ENCODE measurements around the gene PRAME.
"Not testable (repeated sequence)": the region's sequence is repeated elsewhere in the genome, so short reads cannot be mapped to it uniquely, and the experiment has no call there.

Gene PRAME, protein sequence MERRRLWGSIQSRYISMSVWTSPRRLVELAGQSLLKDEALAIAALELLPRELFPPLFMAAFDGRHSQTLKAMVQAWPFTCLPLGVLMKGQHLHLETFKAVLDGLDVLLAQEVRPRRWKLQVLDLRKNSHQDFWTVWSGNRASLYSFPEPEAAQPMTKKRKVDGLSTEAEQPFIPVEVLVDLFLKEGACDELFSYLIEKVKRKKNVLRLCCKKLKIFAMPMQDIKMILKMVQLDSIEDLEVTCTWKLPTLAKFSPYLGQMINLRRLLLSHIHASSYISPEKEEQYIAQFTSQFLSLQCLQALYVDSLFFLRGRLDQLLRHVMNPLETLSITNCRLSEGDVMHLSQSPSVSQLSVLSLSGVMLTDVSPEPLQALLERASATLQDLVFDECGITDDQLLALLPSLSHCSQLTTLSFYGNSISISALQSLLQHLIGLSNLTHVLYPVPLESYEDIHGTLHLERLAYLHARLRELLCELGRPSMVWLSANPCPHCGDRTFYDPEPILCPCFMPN

GRCh38 chr22:22558972-22559603, at the start of gene PRAME:
PRAME (minus strand) TSS chr22:22559265; CDS start chr22:22556832, 2,433 bp downstream.
- peak; percentile 55 for DNase-seq (ENCODE audit: low read depth)

DNA sequence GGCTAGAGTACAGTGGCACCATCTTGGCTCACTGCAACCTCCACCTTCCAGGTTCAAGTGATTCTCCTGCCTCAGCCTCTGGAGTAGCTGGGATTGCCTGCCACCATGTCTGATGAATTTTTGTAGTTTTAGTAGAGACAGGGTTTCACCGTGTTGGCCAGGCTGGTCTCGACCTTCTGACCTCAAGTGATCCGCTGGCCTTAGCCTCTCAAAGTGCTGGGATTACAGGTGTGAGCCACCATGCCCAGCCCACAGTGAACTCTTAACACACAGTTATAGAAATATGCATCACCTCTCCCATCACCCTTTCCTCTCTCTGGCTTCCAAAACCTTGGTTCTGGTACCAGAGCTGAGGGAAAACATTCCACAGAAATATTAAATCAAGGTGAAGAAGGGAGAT, 49.0 kb upstream of the PRAME start:
- not testable (repeated sequence) for DNase-seq (ENCODE audit: low read depth)

DNA sequence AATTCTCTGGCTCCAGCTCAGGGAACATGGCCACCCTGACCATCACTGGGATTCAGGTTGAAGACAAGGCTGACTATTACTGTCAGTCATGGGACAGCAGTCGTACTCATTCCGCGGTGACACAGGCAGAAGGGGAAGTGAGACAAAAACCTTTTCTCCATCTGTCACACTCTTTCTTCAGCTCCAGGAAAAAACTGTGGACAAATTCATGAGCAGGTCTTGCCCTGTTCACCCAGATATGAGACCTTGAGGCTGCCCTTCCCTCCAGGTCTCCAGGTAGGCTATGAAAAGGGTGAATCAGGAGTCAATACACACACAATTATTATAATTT, 46.0 kb upstream of the PRAME start:
- no peak for DNase-seq (ENCODE audit: low read depth)

- DNase-seq (ENCODE audit: low read depth), result no peak
These were observed 45.4 kb upstream of the PRAME start for GRCh38 chr22:22604326-22605073.

GRCh38 chr22:22603470-22603947, 44.4 kb upstream of the PRAME start:
- DNase-seq (ENCODE audit: low read depth), result no peak

DNA sequence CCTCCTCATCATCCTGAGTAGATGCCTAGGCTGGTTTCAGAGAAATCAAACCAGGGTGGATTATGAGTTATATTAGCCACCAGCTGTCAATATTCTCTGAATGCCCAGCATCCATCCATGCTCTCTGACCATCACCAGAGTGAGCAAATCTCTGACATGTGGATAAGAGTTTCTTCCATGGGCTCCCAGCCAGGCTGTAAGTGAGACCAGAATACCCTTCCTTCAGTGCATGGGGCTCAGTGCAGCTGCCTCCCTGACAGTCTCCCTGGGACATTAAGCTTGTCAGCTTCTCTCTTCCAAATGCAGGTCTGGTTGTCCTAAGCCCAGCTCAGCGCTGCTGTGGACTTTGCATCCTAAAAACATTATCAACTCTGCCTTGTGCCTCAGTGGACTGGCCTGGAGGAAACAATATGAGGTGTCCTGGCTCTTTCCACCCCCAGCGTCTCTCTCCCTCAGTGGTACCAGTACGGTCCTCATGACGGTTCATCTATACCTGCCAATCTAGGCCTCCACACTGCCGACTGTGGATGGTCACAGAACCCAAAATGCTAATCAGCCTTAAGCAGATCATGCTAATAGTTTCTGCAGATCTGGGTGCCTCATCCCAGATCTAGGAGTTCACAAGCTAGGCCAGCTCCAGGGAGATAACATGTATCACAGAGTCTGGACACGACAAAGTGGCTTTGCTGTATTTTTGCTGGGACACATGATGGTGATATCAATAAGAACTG, 41.6 kb upstream of the PRAME start:
- DNase-seq (ENCODE audit: low read depth), result no peak

- DNase-seq (ENCODE audit: low read depth), result no peak
These were observed 40.2 kb upstream of the PRAME start for GRCh38 chr22:22599248-22599647.

GRCh38 chr22:22598144-22598543, 39.1 kb upstream of the PRAME start:
- DNase-seq (ENCODE audit: low read depth), result no peak

DNA sequence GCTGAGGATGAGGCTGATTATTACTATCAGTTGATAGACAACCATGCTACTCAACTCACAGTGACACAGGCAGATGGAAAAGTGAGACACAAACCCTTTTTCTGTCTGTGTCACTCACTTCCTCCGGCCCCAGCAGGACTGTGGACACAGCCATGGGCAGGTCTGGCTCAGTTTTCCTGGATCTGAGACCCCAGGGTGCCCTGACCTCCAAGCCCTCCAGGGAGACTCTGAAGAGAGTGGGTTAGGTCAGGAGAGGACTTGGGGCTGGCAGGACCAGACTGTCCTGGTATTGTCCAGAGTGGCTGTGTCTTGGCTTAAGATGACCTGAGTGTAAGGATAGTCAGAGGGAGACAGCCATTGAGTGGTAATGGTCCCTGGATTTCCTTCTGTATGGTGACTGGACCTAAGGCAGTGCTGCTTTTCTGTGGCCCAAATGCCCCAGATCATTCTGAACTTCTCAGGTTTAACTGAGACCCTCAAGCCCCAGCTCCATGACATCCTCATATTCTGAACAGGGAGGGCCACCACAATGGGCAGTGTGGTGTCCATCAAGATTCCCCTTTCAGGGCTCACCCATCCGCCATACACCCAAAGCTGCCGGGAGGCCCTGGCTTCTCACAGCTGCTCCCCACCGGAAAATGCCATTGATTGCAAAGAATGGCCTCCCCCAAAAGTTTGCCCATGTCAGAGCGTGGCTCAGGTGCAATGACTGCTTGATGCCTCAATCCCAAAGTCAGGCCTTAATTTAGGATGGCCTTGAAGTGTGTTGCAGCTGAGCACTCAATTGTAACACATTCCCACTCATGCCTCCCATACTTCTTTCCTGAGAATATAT, 36.2 kb upstream of the PRAME start:
- no peak for DNase-seq (ENCODE audit: low read depth)

DNA sequence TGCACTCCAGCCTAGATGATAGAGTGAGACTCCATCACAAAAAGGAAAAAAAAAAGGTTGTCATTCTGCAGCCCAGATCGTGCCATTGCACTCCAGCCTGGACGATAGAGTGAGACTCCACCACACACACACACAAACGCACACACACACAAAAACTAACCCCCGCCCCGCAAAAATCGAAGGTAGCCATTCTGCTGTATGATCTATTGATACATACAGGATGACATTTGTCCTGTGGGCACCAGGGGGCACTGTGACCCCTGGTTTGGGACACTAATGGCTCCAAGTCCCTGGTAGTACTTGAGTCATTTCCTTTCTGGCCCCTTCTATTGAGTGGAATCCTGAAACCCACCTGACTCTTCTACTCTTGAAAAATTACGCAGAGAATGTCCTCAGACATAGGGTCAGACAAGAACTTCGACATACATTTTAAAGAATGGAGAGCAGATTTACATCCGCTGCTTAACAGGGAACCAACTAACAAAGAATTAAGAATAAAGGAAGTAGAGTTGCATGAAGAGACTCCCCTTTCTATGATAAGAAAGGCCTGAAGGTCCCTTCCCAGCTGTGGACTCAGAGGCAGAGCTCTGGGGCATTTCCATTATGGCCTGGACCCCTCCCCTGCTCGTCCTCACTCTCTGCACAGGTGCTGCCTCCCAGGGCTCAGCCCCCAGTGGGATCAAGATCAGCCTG, 35.0 kb upstream of the PRAME start:
- DNase-seq (ENCODE audit: low read depth), result peak; percentile 53

GRCh38 chr22:22593250-22593649, 34.2 kb upstream of the PRAME start:
- DNase-seq (ENCODE audit: low read depth), result no peak

DNA sequence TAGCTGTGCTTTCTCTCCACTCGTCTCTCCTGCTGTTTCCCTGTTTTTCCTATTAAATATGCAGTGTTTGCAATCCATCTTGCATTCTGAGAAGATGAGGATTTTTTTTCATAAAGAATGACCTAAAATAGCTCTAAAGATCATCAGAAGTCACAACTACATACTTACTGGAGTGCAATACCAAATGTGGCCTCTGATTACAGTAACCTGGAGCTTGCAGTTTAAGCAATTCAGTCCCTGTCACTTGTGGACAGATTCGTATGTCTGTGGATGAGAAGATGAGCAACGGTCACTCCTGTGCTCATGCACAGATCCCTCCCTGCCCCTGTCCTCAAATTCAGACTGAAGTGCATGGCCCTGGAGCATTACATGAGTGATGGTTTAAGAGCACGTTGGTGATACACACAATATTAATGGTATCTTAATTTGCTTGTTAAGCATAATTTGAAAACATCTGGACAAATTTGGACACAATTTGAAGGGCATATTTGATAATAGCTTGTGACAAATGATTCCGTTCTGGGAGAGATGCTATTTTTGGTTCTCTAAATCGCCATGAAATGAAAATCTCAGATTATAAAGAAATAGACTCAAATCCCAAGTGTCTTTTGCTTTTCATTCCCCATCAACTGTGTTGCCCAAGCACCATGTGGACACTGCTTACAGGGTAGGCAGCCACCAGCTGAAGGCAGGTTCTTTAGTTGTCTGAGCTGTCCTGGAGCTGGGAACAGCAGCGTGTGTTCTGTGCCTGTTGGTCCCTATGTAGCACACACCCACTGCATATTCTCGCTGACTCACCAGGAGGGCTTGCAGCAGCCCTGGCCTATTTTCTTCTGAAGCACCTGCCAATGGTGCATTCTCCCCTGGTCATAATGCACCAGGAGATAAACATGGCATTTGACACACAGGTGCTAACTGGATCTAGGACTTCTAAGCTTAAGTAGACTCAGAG, 32.6 kb upstream of the PRAME start:
- peak; percentile 21 for DNase-seq (ENCODE audit: low read depth)

DNA sequence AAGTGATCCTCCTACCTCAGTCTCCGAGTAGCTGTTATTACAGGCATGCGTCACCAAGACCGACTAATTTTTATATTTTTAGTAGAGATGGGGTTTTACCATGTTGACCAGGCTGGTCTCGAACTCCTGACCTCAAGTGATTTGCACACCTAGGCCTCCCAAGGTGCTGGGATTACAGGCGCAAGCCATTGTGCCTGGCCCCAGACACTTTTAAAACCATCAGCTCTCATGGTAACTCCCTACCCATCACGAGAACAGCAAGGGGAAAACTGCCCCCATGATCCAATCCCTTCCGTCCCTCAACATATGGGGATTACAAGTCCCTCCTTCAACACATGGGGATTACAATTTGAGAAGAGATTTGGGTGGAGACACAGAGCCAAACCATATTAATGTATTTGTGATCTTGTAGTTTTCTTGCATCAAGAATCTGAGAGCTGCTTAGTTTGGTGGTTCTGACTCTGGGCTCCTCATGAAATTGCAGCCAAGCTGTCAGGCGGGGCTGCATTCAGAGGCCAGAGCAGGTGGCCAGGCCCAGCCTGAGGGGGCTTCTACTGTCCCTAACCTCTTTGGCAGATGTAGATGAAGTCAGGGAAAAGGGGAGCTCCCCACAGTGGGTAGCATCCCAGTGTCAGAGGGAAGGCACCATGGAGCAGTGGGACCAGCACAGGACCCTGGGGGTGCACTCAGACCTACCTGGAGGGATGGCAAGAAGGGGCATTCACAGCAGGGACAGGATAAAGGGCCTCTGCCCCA, 31.2 kb upstream of the PRAME start:
- DNase-seq (ENCODE audit: low read depth), result no peak

DNA sequence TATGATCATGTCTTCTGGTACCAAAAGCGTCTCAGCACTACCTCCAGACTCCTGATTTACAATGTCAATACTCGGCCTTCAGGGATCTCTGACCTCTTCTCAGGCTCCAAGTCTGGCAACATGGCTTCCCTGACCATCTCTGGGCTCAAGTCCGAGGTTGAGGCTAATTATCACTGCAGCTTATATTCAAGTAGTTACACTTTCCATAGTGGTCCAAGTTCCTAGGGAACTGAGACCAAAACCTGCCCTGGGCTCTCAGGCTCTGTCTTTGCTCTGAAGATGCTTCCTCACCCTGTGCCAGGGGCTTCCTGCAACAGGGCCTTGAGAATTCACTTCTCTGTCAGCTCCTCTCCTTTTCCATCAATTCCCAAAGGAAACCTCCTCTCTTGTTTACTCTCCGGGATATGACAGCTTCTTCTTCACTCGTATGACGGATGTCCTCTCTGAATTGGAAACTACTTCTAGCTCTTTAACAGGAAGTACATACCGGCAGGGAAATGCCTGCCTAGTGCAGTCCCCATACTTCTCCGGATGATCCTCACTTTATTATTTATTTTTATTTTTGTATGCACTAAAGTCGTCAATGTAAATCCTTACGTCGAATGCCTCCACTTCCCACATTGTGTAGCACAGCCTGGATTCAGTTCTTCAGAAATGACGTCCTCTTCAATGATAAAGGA, 29.6 kb upstream of the PRAME start:
- no peak for DNase-seq (ENCODE audit: low read depth)

DNA sequence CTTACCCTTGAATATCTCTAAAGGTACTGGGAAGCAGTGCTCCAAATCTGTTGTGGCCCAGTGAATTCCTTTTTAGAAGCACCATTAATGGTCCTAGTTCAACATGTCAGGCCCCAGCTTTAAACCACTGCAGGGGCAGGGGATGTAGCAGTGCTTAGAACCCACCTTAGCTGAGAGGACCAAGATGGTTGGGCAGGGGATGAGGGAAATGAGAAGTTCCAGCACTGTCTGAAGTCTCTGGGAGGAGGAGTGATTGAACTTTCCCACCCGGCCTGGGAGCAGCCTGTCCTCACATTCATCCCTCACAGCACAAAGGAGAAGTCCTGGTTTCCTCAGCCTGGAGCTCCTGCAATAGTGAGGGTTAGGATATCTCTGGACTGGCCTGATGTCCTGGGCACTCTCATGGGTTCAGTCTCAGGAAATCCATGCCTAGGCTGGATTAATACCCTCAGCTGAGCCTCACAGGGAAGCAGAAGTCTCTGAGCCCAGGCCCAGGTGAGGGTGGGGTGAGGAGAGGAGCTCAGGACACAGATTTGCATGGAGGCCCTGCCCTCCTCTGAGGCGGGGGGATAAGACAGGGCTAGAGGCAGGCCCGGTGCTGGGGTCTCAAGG, 28.6 kb upstream of the PRAME start:
- no peak for DNase-seq (ENCODE audit: low read depth)

GRCh38 chr22:22584722-22585121, 25.7 kb upstream of the PRAME start:
- no peak for DNase-seq (ENCODE audit: low read depth)

- DNase-seq (ENCODE audit: low read depth), result no peak
These were observed 24.0 kb upstream of the PRAME start for GRCh38 chr22:22583030-22583429.

All from iris pigment epithelial cell (primary cell).